Spleen (tissue), 7 donors: ENCODE data around the gene CIPC.

Experiments used
- POLR2A ChIP-seq, 3 donors: fragments of 450-650 bp; IDR thresholded peaks; one replicate each; pipeline ENCODE4 v1.5.1; 2017; ENCODE audit warnings: antibody characterized with exemption in 3 of 3, mild to moderate bottlenecking in 1 of 3
- POLR2AphosphoS5 ChIP-seq, 3 donors: sonication (generic); formaldehyde crosslinking; IDR thresholded peaks; one replicate each; pipeline ENCODE4 v1.5.1; 2017; ENCODE audit warnings: antibody characterized with exemption in 3 of 3
- TF ChIP-seq, protein P1 (sequence below), 11 experiments: fragments of 200-600 bp in 7 of 11; fragments of 450-650 bp in 4 of 11; sonication (generic) in 4 of 11; IDR thresholded peaks in 8 of 11; conservative IDR thresholded peaks in 3 of 11; 1 replicate in 7 of 11; 2 replicates in 4 of 11; pipeline versions ENCODE4 v1.4.0 to v1.8.0; 2016 to 2021; ENCODE audit warnings: antibody characterized with exemption in 11 of 11, inconsistent platforms in 4 of 11, mild to moderate bottlenecking in 1 of 11
- donor health status: DM: no; HTN: no; CAD: no; lungs with moderate emphysema.
- donor health status: DM: no; HTN: no; CAD: no.
- donor health status: DM: no; HTN: no; CAD: no.

DNA sequence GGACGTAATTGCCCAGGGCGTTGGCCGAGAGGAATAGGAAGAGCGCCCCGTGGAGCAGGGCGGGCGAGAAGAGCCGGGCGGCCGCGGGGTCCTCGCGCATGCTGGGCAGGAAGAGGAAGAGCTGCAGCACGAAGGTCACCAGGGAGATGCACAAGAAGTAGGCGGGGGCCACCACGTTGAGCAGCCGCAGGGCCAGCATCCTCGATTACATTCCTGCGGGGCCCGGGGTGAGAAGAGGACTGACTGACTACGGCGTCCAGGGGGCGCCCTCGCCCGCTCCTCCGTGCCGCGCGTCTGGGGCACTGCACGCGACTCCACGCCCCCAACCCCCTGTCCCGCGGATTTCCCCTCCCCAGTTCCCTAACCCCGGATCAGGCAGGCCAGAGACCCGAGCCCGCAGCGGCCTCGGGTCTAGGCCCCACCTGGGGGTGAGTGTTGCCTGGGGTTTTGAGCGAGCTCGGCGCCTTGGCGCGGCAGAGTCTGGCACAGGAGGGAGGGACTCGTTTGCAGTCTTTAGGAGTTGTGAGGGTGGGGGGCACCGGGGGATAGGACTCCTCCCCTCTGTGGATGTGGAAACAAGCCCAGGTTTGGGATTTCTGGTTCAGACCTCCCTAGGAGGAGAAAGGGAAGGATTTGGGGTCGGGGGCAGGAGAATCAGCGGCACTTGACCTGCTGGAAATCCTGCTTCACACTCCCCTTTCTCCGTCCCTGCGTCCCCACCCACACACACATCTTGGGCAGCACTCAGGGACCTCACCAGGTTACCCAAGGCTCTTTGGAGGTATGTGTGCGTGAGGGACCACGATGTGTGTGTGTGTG, 41.7 kb downstream of the CIPC start:
- TF ChIP-seq, protein P1, sequence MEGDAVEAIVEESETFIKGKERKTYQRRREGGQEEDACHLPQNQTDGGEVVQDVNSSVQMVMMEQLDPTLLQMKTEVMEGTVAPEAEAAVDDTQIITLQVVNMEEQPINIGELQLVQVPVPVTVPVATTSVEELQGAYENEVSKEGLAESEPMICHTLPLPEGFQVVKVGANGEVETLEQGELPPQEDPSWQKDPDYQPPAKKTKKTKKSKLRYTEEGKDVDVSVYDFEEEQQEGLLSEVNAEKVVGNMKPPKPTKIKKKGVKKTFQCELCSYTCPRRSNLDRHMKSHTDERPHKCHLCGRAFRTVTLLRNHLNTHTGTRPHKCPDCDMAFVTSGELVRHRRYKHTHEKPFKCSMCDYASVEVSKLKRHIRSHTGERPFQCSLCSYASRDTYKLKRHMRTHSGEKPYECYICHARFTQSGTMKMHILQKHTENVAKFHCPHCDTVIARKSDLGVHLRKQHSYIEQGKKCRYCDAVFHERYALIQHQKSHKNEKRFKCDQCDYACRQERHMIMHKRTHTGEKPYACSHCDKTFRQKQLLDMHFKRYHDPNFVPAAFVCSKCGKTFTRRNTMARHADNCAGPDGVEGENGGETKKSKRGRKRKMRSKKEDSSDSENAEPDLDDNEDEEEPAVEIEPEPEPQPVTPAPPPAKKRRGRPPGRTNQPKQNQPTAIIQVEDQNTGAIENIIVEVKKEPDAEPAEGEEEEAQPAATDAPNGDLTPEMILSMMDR (IDR thresholded peaks at IDR 0.05 in 8 of 11, conservative IDR thresholded peaks at IDR 0.05 in 3 of 11): peak in 7 of 11 experiments; percentile 17 to 62 (median 50)
- TF ChIP-seq POLR2AphosphoS5 (IDR thresholded peaks at IDR 0.05): peak in 1 of 3 donors; percentile 6
- TF ChIP-seq POLR2A (IDR thresholded peaks at IDR 0.05): no peak
